ENCODE data around the gene CTSC.

CTSC gene

GRCh38 chr11:88353835-88354496 lies 16.4 kb upstream of the CTSC start:
- DNase-seq (ENCODE audit: insufficient read length, low spot score): no peak
- FAIRE-seq: no peak

GRCh38 chr11:88353386-88353785 lies 15.8 kb upstream of the CTSC start:
- no peak for DNase-seq (ENCODE audit: insufficient read length, low spot score)
- no peak for FAIRE-seq

GRCh38 chr11:88352139-88352538 lies 14.6 kb upstream of the CTSC start:
- no peak for DNase-seq (ENCODE audit: insufficient read length, low spot score)
- no peak for FAIRE-seq

GRCh38 chr11:88348870-88349269 lies 11.3 kb upstream of the CTSC start:
- DNase-seq (ENCODE audit: insufficient read length, low spot score): no peak
- FAIRE-seq: no peak

GRCh38 chr11:88345949-88346348 lies 8.4 kb upstream of the CTSC start:
- DNase-seq (ENCODE audit: insufficient read length, low spot score) (no peak), FAIRE-seq (no peak)

GRCh38 chr11:88345408-88345807 lies 7.9 kb upstream of the CTSC start:
- no peak for DNase-seq (ENCODE audit: insufficient read length, low spot score)
- FAIRE-seq: no peak

- no peak for DNase-seq (ENCODE audit: insufficient read length, low spot score)
- FAIRE-seq: no peak
Observed at GRCh38 chr11:88344869-88345268, 7.3 kb upstream of the CTSC start.

GRCh38 chr11:88341522-88342251 lies 4.2 kb upstream of the CTSC start:
- FAIRE-seq (no peak), DNase-seq (ENCODE audit: insufficient read length, low spot score) (no peak)

- no peak for DNase-seq (ENCODE audit: insufficient read length, low spot score)
- FAIRE-seq: no peak
Observed at GRCh38 chr11:88340366-88340935, 2.9 kb upstream of the CTSC start.

GRCh38 chr11:88337987-88338668 lies 592 bp upstream of the CTSC start:
- FAIRE-seq: no peak
- DNase-seq (ENCODE audit: insufficient read length, low spot score): peak; percentile 44

GRCh38 chr11:88335284-88335683 lies 2.3 kb downstream of the CTSC start:
- FAIRE-seq (no peak), DNase-seq (ENCODE audit: insufficient read length, low spot score) (no peak)

GRCh38 chr11:88333862-88334261 lies 3.7 kb downstream of the CTSC start:
- DNase-seq (ENCODE audit: insufficient read length, low spot score) (no peak), FAIRE-seq (no peak)

- DNase-seq (ENCODE audit: insufficient read length, low spot score) (no peak), FAIRE-seq (no peak)
Observed at GRCh38 chr11:88332851-88333250, 4.7 kb downstream of the CTSC start.

GRCh38 chr11:88330826-88331428 lies 6.6 kb downstream of the CTSC start:
- DNase-seq (ENCODE audit: insufficient read length, low spot score) (no peak), FAIRE-seq (no peak)

GRCh38 chr11:88329563-88330250 lies 7.8 kb downstream of the CTSC start:
- no peak for FAIRE-seq
- no peak for DNase-seq (ENCODE audit: insufficient read length, low spot score)

GRCh38 chr11:88327462-88328143 lies 9.9 kb downstream of the CTSC start:
- no peak for DNase-seq (ENCODE audit: insufficient read length, low spot score)
- FAIRE-seq: no peak

- FAIRE-seq: no peak
- DNase-seq (ENCODE audit: insufficient read length, low spot score): no peak
Observed at GRCh38 chr11:88327061-88327460, 10.5 kb downstream of the CTSC start.

- no peak for DNase-seq (ENCODE audit: insufficient read length, low spot score)
- no peak for FAIRE-seq
Observed at GRCh38 chr11:88326099-88326498, 11.4 kb downstream of the CTSC start.

- no peak for FAIRE-seq
- no peak for DNase-seq (ENCODE audit: insufficient read length, low spot score)
Observed at GRCh38 chr11:88324562-88325345, 12.8 kb downstream of the CTSC start.

Measured in HTR-8/SVneo (cell line).